CD4-positive, alpha-beta memory T cell (primary cell): Measurements from ENCODE around the gene SLC8A1. TPM values are rescaled to one million over a fixed set of nuclear protein-coding genes. Genes with fewer than 3 reads are reported as not detected.

ENCODE experiments used
- CTCF ChIA-PET: fragments of 350-600 bp; sonication (Branson Sonifier 250); formaldehyde crosslinking; loops from one replicate; lab custom pipeline; 2021; ENCODE audit warnings: inconsistent platforms; ENCODE audit not compliant: partially characterized antibody; lab: Charles Lee
- POLR2A ChIA-PET: fragments of 350-600 bp; sonication (Branson Sonifier 250); formaldehyde crosslinking; loops from one replicate; lab custom pipeline; 2021; ENCODE audit not compliant: partially characterized antibody; lab: Charles Lee
- DNase-seq, 5 donors: peaks; one replicate each; pipeline versions ENCODE4 v3.0.0 to v3.0.0-alpha.2; 2020 to 2022; ENCODE audit warnings: mixed read lengths in 1 of 5
- H3K27ac ChIP-seq: one replicate; pipeline ENCODE4 v1.7.0; 2013; ENCODE audit warnings: low read depth, low read length
- H3K27me3 ChIP-seq: 2 replicates; pipeline ENCODE4 v1.7.0; 2013; ENCODE audit warnings: mild to moderate bottlenecking, low read length, moderate library complexity; ENCODE audit not compliant: insufficient read depth
- H3K36me3 ChIP-seq: 2 replicates; pipeline ENCODE4 v1.7.0; 2013; ENCODE audit warnings: mild to moderate bottlenecking, low read length, moderate library complexity; ENCODE audit not compliant: insufficient read depth
- H3K4me1 ChIP-seq: 2 replicates; pipeline ENCODE4 v1.7.0; 2013; ENCODE audit warnings: mild to moderate bottlenecking, low read length, moderate library complexity; ENCODE audit not compliant: insufficient read depth
- H3K4me3 ChIP-seq, 2 donors: one replicate each; pipeline ENCODE4 v1.7.0; 2013; ENCODE audit warnings: low read length in 2 of 2, mild to moderate bottlenecking in 1 of 2
- H3K9me3 ChIP-seq, 2 donors: one replicate each; pipeline ENCODE4 v1.7.0; 2013; ENCODE audit warnings: low read length in 2 of 2, control low read depth in 1 of 2; ENCODE audit not compliant: control insufficient read depth in 1 of 2
- H3K27ac Mint-ChIP-seq, 7 donors: one replicate each; pipeline ENCODE4 v1.8.0; 2020 to 2021; ENCODE audit warnings: mixed read lengths in 7 of 7, mild to moderate bottlenecking in 6 of 7, inconsistent platforms in 3 of 7, moderate library complexity in 3 of 7
- H3K27me3 Mint-ChIP-seq, 2 donors: one replicate each; pipeline ENCODE4 v1.8.0; 2020 to 2021; ENCODE audit warnings: mixed read lengths in 2 of 2
- H3K36me3 Mint-ChIP-seq, 2 donors: one replicate each; pipeline ENCODE4 v1.8.0; 2020 to 2021; ENCODE audit warnings: mixed read lengths in 2 of 2, inconsistent platforms in 1 of 2, mild to moderate bottlenecking in 1 of 2
- H3K4me1 Mint-ChIP-seq, 4 donors: one replicate each; pipeline ENCODE4 v1.8.0; 2020 to 2021; ENCODE audit warnings: mixed read lengths in 4 of 4, mild to moderate bottlenecking in 1 of 4
- H3K4me3 Mint-ChIP-seq, 8 donors: one replicate each; pipeline ENCODE4 v1.8.0; 2020 to 2021; ENCODE audit warnings: mixed read lengths in 8 of 8, mild to moderate bottlenecking in 7 of 8, moderate library complexity in 6 of 8, inconsistent platforms in 3 of 8
- H3K9me3 Mint-ChIP-seq, 8 donors: one replicate each; pipeline ENCODE4 v1.8.0; 2020 to 2021; ENCODE audit warnings: mixed read lengths in 8 of 8, mild to moderate bottlenecking in 5 of 8, inconsistent platforms in 3 of 8, moderate library complexity in 1 of 8
- intact Hi-C: fragments of 100-400 bp; cut with micrococcal nuclease; formaldehyde crosslinking; loops from one replicate; pipeline ENCODE4 v1.15.1; 2023
- polyA plus RNA-seq, 2 donors: library from polyadenylated mRNA; unstranded; fragments of 300-500 nt; fragmentation: Illumina TruSeq; gene quantifications; one replicate each; pipeline ENCODE4 v1.2.3, GENCODE V29; 2021
- total RNA-seq, 2 experiments: library from RNA; stranded (reverse); gene quantifications; one replicate each; pipeline ENCODE4 v1.2.3, GENCODE V29; 2021

SLC8A1 gene
- total and polyA plus RNA-seq, 4 experiments from 2014 or later = 0.36 to 0.79 TPM; not detected in 2

DNA sequence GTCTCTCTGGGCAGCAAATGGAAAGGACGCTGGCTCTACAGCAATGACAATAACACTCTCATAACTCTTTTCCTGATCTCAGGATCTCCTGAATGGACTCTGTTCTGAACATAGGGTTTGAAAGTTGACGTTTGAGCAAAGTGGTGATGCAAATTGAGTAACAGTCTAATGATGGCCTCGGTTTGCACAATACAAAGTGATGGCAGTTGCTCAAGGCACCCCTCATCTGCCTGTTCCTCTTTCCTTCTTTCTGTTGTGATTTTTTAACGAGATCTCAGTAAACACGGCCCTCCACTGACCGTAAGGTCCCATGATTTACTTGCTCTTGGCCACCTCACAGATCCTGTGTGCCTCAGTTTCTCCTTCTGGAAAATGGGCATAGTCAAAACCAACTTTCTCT is 303.6 kb downstream of the SLC8A1 start:
- no peak overlapping the region for H3K4me3 Mint-ChIP-seq

DNA sequence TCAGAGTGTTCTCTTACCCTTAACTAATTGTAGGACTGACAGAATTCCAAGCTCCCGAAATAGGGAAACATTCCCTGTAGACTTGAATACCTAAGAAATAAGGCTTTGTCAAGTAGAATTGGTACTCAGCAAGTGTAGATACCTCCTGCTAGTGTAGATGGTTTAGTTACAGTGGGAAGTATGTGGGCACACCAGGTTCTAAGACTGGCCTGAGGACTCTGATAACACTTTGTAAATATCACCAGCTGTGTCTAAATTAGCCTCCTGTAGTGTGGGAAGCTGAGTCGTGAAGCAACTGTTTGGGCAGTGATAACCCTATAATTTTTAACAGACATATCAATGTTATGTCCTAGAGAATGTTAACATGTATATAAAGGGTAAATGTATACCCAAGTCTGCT is 304.5 kb downstream of the SLC8A1 start:
- H3K4me1 ChIP-seq = no peaks in the 10 kb centered on the region
- Mint-ChIP-seq H3K36me3 (no peaks in the 10 kb centered on the region), H3K9me3 (peaks cover 0 to 3% (median 0%) of the 10 kb centered on the region in 8 donors), H3K27ac (no peak overlapping the region), H3K4me3 (no peak overlapping the region), H3K27me3 (peaks cover 0 to 4% of the 10 kb centered on the region in 2 donors), H3K4me1 (no peaks in the 10 kb centered on the region)
- DNase-seq = no peak
- no peaks in the 10 kb centered on the region for H3K27me3 ChIP-seq
- no peak overlapping the region for H3K27ac ChIP-seq
- no peak overlapping the region for H3K4me3 ChIP-seq
- intact Hi-C loops = no loop called here
- ChIA-PET POLR2A (no interaction called here), CTCF (interaction anchor here (0.8 kb wide), 1 partner anchor 9 kb away, joined by 3 read pairs; no protein-coding TSS in a partner anchor)
- no peaks in the 10 kb centered on the region for H3K9me3 ChIP-seq
- H3K36me3 ChIP-seq = no peaks in the 10 kb centered on the region

More for the DNA sequence above, 303.6 kb downstream of the SLC8A1 start:
- Mint-ChIP-seq H3K4me1 (no peaks in the 10 kb centered on the region), H3K27me3 (peaks cover 0 to 4% of the 10 kb centered on the region in 2 donors), H3K36me3 (no peaks in the 10 kb centered on the region), H3K9me3 (peaks cover 0 to 3% (median 0%) of the 10 kb centered on the region in 8 donors), H3K27ac (no peak overlapping the region)
- Histone ChIP-seq H3K27ac (no peak overlapping the region), H3K4me1 (no peaks in the 10 kb centered on the region), H3K27me3 (no peaks in the 10 kb centered on the region), H3K4me3 (no peak overlapping the region), H3K36me3 (no peaks in the 10 kb centered on the region), H3K9me3 (no peaks in the 10 kb centered on the region)
- ChIA-PET POLR2A (no interaction called here), CTCF (no interaction called here)
- intact Hi-C loops = no loop called here
- DNase-seq = no peak

DNA sequence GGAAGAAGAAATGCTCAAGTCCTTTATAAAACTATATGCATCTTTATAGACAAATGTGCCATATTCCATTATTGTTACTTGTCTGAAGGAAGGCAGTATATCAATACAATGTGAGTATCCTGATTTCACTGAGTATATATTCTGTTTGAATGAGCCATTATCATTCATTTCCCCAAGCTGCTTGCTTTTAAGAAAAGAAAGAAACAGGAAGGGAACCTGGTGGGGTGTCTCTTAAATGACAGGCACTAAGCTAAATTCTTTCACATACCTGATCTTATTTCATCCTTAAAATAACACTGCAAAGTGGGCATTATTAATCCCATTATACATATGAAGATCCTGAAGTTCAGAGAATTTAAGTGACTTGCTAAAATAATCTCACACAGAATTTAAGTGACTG is 307.9 kb downstream of the SLC8A1 start:
- Histone ChIP-seq H3K4me1 (no peaks in the 10 kb centered on the region), H3K27me3 (no peaks in the 10 kb centered on the region), H3K9me3 (no peaks in the 10 kb centered on the region), H3K4me3 (no peak overlapping the region), H3K27ac (no peak overlapping the region), H3K36me3 (no peaks in the 10 kb centered on the region)
- Mint-ChIP-seq H3K27me3 (no peaks in the 10 kb centered on the region), H3K36me3 (no peaks in the 10 kb centered on the region), H3K27ac (no peak overlapping the region), H3K9me3 (peaks cover 0 to 6% (median 0%) of the 10 kb centered on the region in 8 donors), H3K4me3 (no peak overlapping the region), H3K4me1 (no peaks in the 10 kb centered on the region)
- DNase-seq = no peak
- POLR2A ChIA-PET = no interaction called here
- CTCF ChIA-PET = no interaction called here
- intact Hi-C loops = no loop called here

DNA sequence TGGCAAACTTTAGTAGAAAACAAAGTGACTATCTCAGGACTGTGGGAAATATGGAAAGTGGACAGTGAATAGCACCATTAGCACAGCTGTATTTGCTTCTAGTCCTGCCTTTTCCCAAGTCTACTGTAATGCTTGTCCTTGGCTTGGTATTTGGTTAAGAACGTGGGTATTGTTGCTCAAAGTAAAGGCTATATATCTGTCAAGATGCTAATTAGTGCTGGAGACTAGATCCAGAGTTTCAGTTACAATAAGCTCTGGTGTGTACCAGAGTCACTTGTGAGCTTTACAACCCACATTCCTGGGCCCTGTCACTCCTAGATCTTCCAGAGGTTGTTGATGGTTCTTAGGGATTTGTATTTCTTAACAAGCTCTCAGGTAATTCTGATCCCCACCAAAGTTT is 313.6 kb downstream of the SLC8A1 start:
- H3K4me3 ChIP-seq = no peak overlapping the region
- Mint-ChIP-seq H3K36me3 (no peaks in the 10 kb centered on the region), H3K27ac (no peak overlapping the region), H3K4me1 (no peaks in the 10 kb centered on the region), H3K9me3 (peaks cover 0 to 5% (median 0%) of the 10 kb centered on the region in 8 donors), H3K4me3 (no peak overlapping the region), H3K27me3 (no peaks in the 10 kb centered on the region)
- H3K9me3 ChIP-seq = no peaks in the 10 kb centered on the region
- DNase-seq = no peak
- POLR2A ChIA-PET = no interaction called here
- H3K4me1 ChIP-seq = no peaks in the 10 kb centered on the region
- H3K27ac ChIP-seq = no peak overlapping the region
- H3K36me3 ChIP-seq = no peaks in the 10 kb centered on the region
- H3K27me3 ChIP-seq = no peaks in the 10 kb centered on the region
- intact Hi-C loops = no loop called here
- CTCF ChIA-PET = interaction anchor here (1.1 kb wide), 1 partner anchor 9 kb away, joined by 3 read pairs; no protein-coding TSS in a partner anchor

DNA sequence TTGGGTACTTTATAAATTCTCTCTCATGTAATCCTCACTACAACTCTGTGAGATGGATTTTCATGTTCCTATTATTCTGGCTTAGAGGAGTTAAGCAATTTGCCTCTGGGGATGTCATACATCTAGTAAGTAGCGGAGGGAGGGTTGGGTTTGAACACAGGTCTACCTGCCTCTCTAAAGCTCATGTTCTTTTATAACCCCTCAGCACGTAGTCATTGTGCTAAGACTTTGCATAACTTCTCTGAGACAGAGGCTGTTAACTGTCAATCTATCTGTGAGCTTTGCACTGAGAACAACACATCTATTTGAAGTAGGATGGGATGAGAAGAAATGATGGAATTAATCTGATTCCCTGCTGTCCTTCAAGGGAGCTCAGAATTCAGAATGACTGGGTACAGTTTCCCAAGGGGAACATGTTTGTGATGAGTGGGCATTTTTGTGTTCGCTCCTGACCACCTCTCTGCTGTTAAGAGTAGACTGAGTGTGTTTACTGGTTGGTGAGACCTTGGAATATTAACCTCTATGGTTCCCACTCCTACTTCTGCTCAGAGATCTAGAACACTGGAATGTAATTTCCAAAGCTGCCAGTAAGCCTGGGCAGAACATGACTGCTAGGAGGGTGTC is 320.7 kb downstream of the SLC8A1 start:
- Mint-ChIP-seq H3K4me1 (no peaks in the 10 kb centered on the region), H3K4me3 (no peak overlapping the region), H3K27ac (no peak overlapping the region), H3K27me3 (no peaks in the 10 kb centered on the region), H3K36me3 (no peaks in the 10 kb centered on the region), H3K9me3 (peaks cover 0 to 2% (median 0%) of the 10 kb centered on the region in 8 donors)
- Histone ChIP-seq H3K4me1 (no peaks in the 10 kb centered on the region), H3K4me3 (no peak overlapping the region), H3K27me3 (no peaks in the 10 kb centered on the region), H3K36me3 (no peaks in the 10 kb centered on the region), H3K27ac (no peak overlapping the region), H3K9me3 (no peaks in the 10 kb centered on the region)
- no peak for DNase-seq
- POLR2A ChIA-PET = no interaction called here
- CTCF ChIA-PET = interaction anchor here (1.5 kb wide), 1 partner anchor 8 kb away, joined by 4 read pairs; no protein-coding TSS in a partner anchor
- intact Hi-C loops = no loop called here

DNA sequence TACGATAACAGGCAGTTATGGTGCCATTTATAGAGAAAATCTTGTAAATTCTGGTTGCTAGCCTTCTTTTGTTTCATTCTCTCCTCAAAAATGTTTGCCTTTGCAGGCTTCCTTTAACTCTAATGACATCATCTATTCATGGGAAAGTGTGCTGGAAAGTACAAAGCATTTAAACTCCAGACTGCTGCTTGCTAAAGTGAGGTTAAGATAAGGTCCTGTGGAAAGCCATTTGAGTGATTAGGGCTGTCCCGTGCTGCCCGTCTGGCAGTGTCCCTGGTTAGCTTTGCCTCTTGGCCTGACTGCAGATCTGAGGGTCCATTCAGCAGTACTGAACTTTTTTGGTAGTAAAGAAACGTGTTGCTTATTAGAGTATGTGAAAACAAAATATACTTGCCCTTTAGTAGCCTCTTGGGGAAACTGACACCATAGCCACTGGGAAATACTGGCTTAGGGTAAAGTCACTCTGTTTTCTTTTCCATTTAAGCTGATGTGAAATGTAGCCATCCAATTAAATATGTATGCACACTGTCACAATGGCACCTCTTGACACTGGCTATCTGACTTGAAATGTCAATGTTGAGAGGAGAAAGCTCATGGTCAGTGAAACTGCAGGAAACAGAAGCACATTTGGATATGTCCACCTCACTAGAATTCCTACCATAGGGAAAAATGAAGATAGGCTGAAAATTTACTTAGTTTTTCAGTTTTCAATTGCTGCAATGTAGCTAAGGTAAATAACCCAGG is 321.5 kb downstream of the SLC8A1 start:
- Mint-ChIP-seq H3K36me3 (no peaks in the 10 kb centered on the region), H3K9me3 (peaks cover 0 to 2% (median 0%) of the 10 kb centered on the region in 8 donors), H3K27me3 (no peaks in the 10 kb centered on the region), H3K4me1 (no peaks in the 10 kb centered on the region), H3K27ac (no peak overlapping the region), H3K4me3 (no peak overlapping the region)
- DNase-seq = no peak
- Histone ChIP-seq H3K9me3 (no peaks in the 10 kb centered on the region), H3K4me3 (no peak overlapping the region), H3K36me3 (no peaks in the 10 kb centered on the region), H3K4me1 (no peaks in the 10 kb centered on the region), H3K27ac (no peak overlapping the region), H3K27me3 (no peaks in the 10 kb centered on the region)
- intact Hi-C loops = no loop called here
- POLR2A ChIA-PET = no interaction called here
- CTCF ChIA-PET = no interaction called here

DNA sequence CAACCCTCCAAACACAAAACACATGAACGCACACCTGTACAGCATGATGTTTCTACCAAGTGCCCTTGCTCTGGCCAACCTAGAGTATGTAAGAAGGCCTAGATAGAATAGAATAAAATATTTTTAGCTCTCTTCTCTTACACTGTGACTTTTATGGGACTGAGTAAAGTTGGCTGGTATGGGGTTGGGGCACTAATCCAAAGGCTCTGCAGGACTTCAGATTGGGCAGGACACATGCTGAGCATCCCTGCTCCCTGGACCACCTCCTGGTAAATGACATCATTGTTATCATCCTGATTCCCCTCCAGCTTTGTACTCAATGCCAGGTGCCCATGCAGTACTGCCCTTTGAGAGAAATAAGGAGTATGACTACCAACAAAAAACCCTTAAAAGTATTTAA is 322.2 kb downstream of the SLC8A1 start:
- Histone ChIP-seq H3K4me1 (no peaks in the 10 kb centered on the region), H3K36me3 (no peaks in the 10 kb centered on the region), H3K27me3 (no peaks in the 10 kb centered on the region), H3K27ac (no peak overlapping the region), H3K9me3 (no peaks in the 10 kb centered on the region), H3K4me3 (no peak overlapping the region)
- Mint-ChIP-seq H3K27ac (no peak overlapping the region), H3K4me1 (no peaks in the 10 kb centered on the region), H3K4me3 (no peak overlapping the region), H3K27me3 (no peaks in the 10 kb centered on the region), H3K36me3 (no peaks in the 10 kb centered on the region), H3K9me3 (peaks cover 0 to 2% (median 0%) of the 10 kb centered on the region in 8 donors)
- intact Hi-C loops = no loop called here
- ChIA-PET POLR2A (no interaction called here), CTCF (no interaction called here)
- DNase-seq = no peak
